Measurements from ENCODE around the gene FAIM2. TPM values are rescaled to one million over a fixed set of nuclear protein-coding genes. Genes with fewer than 3 reads are reported as not detected.

The FAIM2 gene
- total RNA-seq, 6 donors from 2014 or later, result 0.30 to 2.0 (median 0.64) TPM; not detected in 2

- Histone ChIP-seq H3K27me3 (no peaks in the 10 kb centered on the region), H3K4me3 (no peak overlapping the region), H3K4me1 (peaks cover 0 to 4% (median 0%) of the 10 kb centered on the region in 4 donors), H3K9me3 (no peaks in the 10 kb centered on the region), H3K27ac (no peak overlapping the region), H3K36me3 (no peaks in the 10 kb centered on the region)
- DNase-seq, result no peak
- WGBS, 2 donors, result 78 to 89% methylated on average over 3 of the region's 3 CpGs
- no peak for TF ChIP-seq EP300 (IDR thresholded peaks at IDR 0.05)
- TF ChIP-seq POLR2AphosphoS5 (IDR thresholded peaks at IDR 0.05), result no peak
- ATAC-seq (ENCODE audit: low FRiP score in 2 of 2), result no peak
Measured at GRCh38 chr12:49936925-49937324, 33.2 kb upstream of the FAIM2 start.

GRCh38 chr12:49934505-49934904 lies 30.8 kb upstream of the FAIM2 start:
- Histone ChIP-seq H3K4me1 (peaks cover 0 to 1% (median 0%) of the 10 kb centered on the region in 4 donors), H3K27me3 (no peaks in the 10 kb centered on the region), H3K4me3 (no peak overlapping the region), H3K27ac (no peak overlapping the region), H3K36me3 (no peaks in the 10 kb centered on the region), H3K9me3 (no peaks in the 10 kb centered on the region)
- 81 to 88% methylated on average over 3 of the region's 3 CpGs for WGBS, 2 donors
- TF ChIP-seq POLR2A (IDR thresholded peaks at IDR 0.05) (no peak), EP300 (IDR thresholded peaks at IDR 0.05) (no peak), CTCF (IDR thresholded peaks at IDR 0.05) (no peak), POLR2AphosphoS5 (IDR thresholded peaks at IDR 0.05) (no peak)
- ATAC-seq (ENCODE audit: low FRiP score in 2 of 2), result no peak
- DNase-seq, result no peak

- TF ChIP-seq EP300 (IDR thresholded peaks at IDR 0.05) (no peak), POLR2AphosphoS5 (IDR thresholded peaks at IDR 0.05) (no peak), CTCF (IDR thresholded peaks at IDR 0.05) (no peak), POLR2A (IDR thresholded peaks at IDR 0.05) (no peak)
- Histone ChIP-seq H3K36me3 (no peaks in the 10 kb centered on the region), H3K4me3 (no peak overlapping the region), H3K27ac (no peak overlapping the region), H3K9me3 (no peaks in the 10 kb centered on the region), H3K27me3 (no peaks in the 10 kb centered on the region), H3K4me1 (no peaks in the 10 kb centered on the region)
- DNase-seq, result no peak
- ATAC-seq (ENCODE audit: low FRiP score in 2 of 2), result no peak
- WGBS, 2 donors, result 77 to 89% methylated on average over 5 of the region's 5 CpGs
Measured at GRCh38 chr12:49933796-49934195, 30.1 kb upstream of the FAIM2 start.

GRCh38 chr12:49932533-49933130 lies 28.9 kb upstream of the FAIM2 start:
- ATAC-seq (ENCODE audit: low FRiP score in 2 of 2) (no peak), DNase-seq (peak in 1 of 2 donors; percentile 9)
- Histone ChIP-seq H3K4me1 (no peaks in the 10 kb centered on the region), H3K9me3 (no peaks in the 10 kb centered on the region), H3K36me3 (no peaks in the 10 kb centered on the region), H3K27me3 (no peaks in the 10 kb centered on the region), H3K4me3 (no peak overlapping the region), H3K27ac (no peak overlapping the region)
- WGBS, 2 donors, result 75 to 77% methylated on average over 8 of the region's 8 CpGs
- no peak for TF ChIP-seq EP300 (IDR thresholded peaks at IDR 0.05)
- no peak for TF ChIP-seq POLR2AphosphoS5 (IDR thresholded peaks at IDR 0.05)
- TF ChIP-seq POLR2A (IDR thresholded peaks at IDR 0.05), result no peak
- no peak for TF ChIP-seq CTCF (IDR thresholded peaks at IDR 0.05)

GRCh38 chr12:49932023-49932422 lies 28.3 kb upstream of the FAIM2 start:
- H3K4me1 ChIP-seq, result no peaks in the 10 kb centered on the region
- 79 to 88% methylated on average over 4 to 7 of the region's 7 CpGs for WGBS, 2 donors
- H3K9me3 ChIP-seq, result no peaks in the 10 kb centered on the region
- H3K27me3 ChIP-seq, result no peaks in the 10 kb centered on the region
- peak in 1 of 2 donors; percentile 60 for ATAC-seq (ENCODE audit: low FRiP score in 2 of 2)
- TF ChIP-seq CTCF (IDR thresholded peaks at IDR 0.05) (no peak), POLR2A (IDR thresholded peaks at IDR 0.05) (no peak), POLR2AphosphoS5 (IDR thresholded peaks at IDR 0.05) (no peak), EP300 (IDR thresholded peaks at IDR 0.05) (no peak)
- peak in 1 of 2 donors; percentile 16 for DNase-seq
- H3K4me3 ChIP-seq, result no peak overlapping the region
- no peak overlapping the region for H3K27ac ChIP-seq
- no peaks in the 10 kb centered on the region for H3K36me3 ChIP-seq

Measured in upper lobe of left lung (tissue), 6 donors.